Left lung (tissue), 10 donors: ENCODE measurements around the gene PTPN5. TPM values are rescaled to one million over a fixed set of nuclear protein-coding genes. Genes with fewer than 3 reads are reported as not detected.

Source experiments
- ATAC-seq: fragments of 200-7000 bp; cut with Tn5 transposase; one replicate; pipeline ENCODE4 v1.9.1; 2020; ENCODE audit warnings: moderate library complexity
- DNase-seq, 4 donors: peaks; one replicate each; pipeline ENCODE4 v3.0.0-alpha.2; 2013 to 2020
- H3K27ac ChIP-seq, 2 donors: fragments of 200-600 bp; sonication (generic) in 1 of 2; one replicate each; pipeline versions ENCODE4 v1.5.0 to v1.8.0; 2020 to 2021
- H3K27me3 ChIP-seq, 2 donors: fragments of 200-600 bp; sonication (generic) in 1 of 2; one replicate each; pipeline versions ENCODE4 v1.5.0 to v1.8.0; 2020 to 2021
- H3K36me3 ChIP-seq, 2 donors: fragments of 200-600 bp; sonication (generic) in 1 of 2; one replicate each; pipeline versions ENCODE4 v1.5.0 to v1.8.0; 2020 to 2021
- H3K4me1 ChIP-seq, 2 donors: fragments of 200-600 bp; one replicate each; pipeline ENCODE4 v1.8.0; 2021
- H3K4me3 ChIP-seq, 2 donors: fragments of 200-600 bp; sonication (generic) in 1 of 2; one replicate each; pipeline versions ENCODE4 v1.5.0 to v1.8.0; 2020 to 2021; ENCODE audit warnings: mild to moderate bottlenecking in 1 of 2
- H3K9me3 ChIP-seq, 2 donors: fragments of 200-600 bp; sonication (generic) in 1 of 2; one replicate each; pipeline versions ENCODE4 v1.5.0 to v1.8.0; 2020 to 2021
- CTCF ChIP-seq, 2 donors: fragments of 200-600 bp; sonication (generic) in 1 of 2; IDR thresholded peaks; one replicate each; pipeline versions ENCODE4 v1.5.0 to v1.8.0; 2021; ENCODE audit warnings: antibody characterized with exemption in 2 of 2
- intact Hi-C, 2 donors: fragments of 100-400 bp; cut with DNase I; formaldehyde crosslinking; loops; one replicate each; pipeline versions ENCODE4 v1.11.2 to v1.14.2; 2022
- polyA plus RNA-seq, 6 donors: library from polyadenylated mRNA; unstranded; fragments of 120-200 nt; gene quantifications; one replicate each; pipeline ENCODE4 v1.2.1, GENCODE V29; 2013; ENCODE audit not compliant: insufficient read length in 6 of 6
- total RNA-seq, 2 donors: library from RNA; stranded (reverse); fragmentation: NEBNext Ultra II Directional; extraction: Animal tissue kit (Norgen Biotek cat#: 25700); gene quantifications; one replicate each; pipeline ENCODE4 v1.2.1, GENCODE V29; 2021
- donor health status: DM: no; HTN: yes; CAD: no.
- donor health status: DM: no; HTN: no; CAD: no.

The PTPN5 gene
- total and polyA plus RNA-seq, 8 donors: 0.13 to 1.4 (median 0.83) TPM; not detected in 1

DNA sequence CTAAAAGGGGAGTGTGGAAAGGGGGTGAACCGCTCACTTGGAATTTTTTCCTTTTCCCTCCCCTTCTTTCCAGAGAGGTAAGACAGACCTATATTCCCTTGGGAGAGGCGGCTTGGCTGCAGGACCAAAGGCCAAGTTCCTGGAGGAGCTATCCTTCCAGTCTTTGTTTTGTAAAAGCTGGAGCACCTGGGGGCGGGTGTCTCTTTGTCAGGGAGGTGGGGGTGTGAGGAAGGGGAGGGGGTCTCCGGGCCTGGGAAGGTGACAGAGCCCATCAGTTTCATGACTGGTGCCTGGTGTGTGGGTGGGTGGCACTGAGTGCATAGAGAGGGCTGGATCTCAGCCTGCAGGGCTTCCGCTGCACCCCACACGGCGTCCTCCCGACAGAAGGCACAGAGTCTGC lies 18.5 kb downstream of the PTPN5 start:
- TF ChIP-seq CTCF (IDR thresholded peaks at IDR 0.05): no peak
- ATAC-seq (no peak), DNase-seq (no peak)
- no peaks in the 10 kb centered on the region for H3K4me1 ChIP-seq
- H3K4me3 ChIP-seq: no peak overlapping the region
- no peak overlapping the region for H3K27ac ChIP-seq
- intact Hi-C loops: no loop called here
- H3K27me3 ChIP-seq: peaks cover 0 to 13% of the 10 kb centered on the region in 2 donors
- no peaks in the 10 kb centered on the region for H3K36me3 ChIP-seq
- H3K9me3 ChIP-seq: no peaks in the 10 kb centered on the region

DNA sequence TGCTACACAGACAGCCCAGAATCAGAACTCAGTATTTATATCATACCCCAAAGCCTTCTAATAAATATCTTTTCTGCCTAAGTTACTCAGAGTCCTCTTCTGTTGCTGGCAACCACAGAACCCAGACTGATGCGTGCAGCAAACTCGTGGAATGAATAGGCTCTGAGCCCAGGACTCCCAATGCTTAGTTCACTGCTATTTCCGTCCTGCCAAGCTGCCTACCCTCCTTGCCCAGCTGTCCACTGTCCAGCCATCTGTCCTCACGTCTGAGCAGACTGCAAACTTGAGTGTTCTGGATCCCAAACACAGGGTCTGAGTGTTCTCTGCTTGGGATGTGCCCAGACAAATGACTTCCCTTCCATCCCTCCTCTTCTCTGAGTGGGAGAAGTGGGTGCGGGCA lies 19.4 kb downstream of the PTPN5 start:
- Histone ChIP-seq H3K36me3 (no peaks in the 10 kb centered on the region), H3K4me3 (no peak overlapping the region), H3K27me3 (peaks cover 0 to 13% of the 10 kb centered on the region in 2 donors), H3K27ac (no peak overlapping the region), H3K4me1 (no peaks in the 10 kb centered on the region), H3K9me3 (no peaks in the 10 kb centered on the region)
- DNase-seq (no peak), ATAC-seq (no peak)
- intact Hi-C loops: no loop called here
- TF ChIP-seq CTCF (IDR thresholded peaks at IDR 0.05): no peak

DNA sequence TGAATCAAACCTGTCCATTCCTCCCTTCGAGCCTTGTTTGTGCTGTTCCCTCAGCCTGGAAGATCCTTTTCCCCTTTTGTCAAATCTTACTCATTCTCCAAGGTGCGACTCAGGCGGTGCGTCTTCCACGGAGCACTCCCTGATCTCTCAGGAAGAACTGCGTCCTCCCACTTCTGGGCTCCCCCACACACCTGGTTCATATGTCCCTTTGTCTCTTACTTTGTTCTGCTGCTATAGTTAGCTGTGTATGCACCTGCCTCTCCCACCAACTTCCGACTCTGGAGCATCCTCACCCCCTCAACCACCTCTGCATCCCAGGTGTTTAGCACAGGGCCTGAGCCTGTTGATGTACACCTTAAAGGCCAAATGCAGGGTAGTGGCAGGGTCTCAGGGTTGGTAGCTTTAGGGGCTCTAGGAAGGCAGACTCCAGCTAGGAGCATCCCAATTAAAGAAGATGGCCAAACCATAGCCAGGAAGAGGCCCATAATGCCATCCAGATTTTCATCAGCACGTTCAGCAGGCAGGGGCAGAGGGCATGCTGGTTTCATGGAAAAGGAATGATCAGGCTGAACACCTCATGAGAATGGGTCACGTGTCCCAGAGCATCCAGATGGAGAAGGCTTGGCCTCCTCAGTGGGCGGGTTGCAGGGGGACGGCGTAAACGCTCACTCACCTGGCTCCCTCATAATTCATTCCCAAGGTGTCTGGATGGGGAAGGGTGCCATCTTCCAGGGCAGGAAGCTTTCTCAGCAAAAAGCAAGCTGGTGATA lies 20.1 kb downstream of the PTPN5 start:
- DNase-seq: no peak
- intact Hi-C loops: no loop called here
- ATAC-seq: no peak
- no peak overlapping the region for H3K4me3 ChIP-seq
- no peaks in the 10 kb centered on the region for H3K4me1 ChIP-seq
- H3K27me3 ChIP-seq: peaks cover 0 to 13% of the 10 kb centered on the region in 2 donors
- H3K27ac ChIP-seq: no peak overlapping the region
- no peaks in the 10 kb centered on the region for H3K9me3 ChIP-seq
- TF ChIP-seq CTCF (IDR thresholded peaks at IDR 0.05): no peak
- no peaks in the 10 kb centered on the region for H3K36me3 ChIP-seq

DNA sequence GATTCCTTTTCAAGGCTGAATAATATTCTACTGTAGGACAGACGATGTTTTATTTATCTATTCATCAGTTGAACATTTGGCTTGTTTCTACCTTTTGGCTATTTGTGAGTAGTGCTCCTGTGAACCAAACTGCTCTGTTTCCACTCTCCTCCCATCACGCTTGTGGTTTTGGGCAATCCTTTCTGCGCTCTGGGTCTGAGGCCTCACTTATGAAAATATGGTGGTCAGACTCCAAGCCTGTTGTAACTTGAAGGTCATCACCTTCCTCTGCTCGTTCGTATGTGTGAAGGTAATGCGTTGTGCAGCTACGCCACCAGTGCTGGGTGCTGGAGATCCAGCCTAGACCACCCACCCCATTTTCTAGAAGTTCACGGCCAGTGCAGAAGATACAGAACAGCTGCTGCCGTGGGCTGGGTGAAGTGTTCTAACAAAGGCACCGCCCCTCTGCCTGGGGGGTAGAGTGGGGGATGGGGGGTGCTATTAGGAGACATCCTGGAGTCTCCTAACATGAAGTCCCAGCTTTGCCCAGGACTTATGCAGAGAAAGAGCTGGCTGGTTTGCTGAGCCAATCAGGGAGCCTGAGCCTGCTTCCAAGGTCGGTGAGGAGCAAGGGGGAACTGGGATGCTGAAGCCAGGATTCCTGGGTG lies 21.0 kb downstream of the PTPN5 start:
- DNase-seq (no peak), ATAC-seq (no peak)
- Histone ChIP-seq H3K4me1 (no peaks in the 10 kb centered on the region), H3K27me3 (peaks cover 0 to 17% of the 10 kb centered on the region in 2 donors), H3K27ac (no peak overlapping the region), H3K9me3 (no peaks in the 10 kb centered on the region), H3K36me3 (no peaks in the 10 kb centered on the region), H3K4me3 (no peak overlapping the region)
- intact Hi-C loops: no loop called here
- no peak for TF ChIP-seq CTCF (IDR thresholded peaks at IDR 0.05)

GRCh38 chr11:18769802-18770456 lies 21.7 kb downstream of the PTPN5 start:
- no peak for TF ChIP-seq CTCF (IDR thresholded peaks at IDR 0.05)
- Histone ChIP-seq H3K4me1 (no peaks in the 10 kb centered on the region), H3K9me3 (no peaks in the 10 kb centered on the region), H3K27ac (no peak overlapping the region), H3K27me3 (peaks cover 0 to 22% of the 10 kb centered on the region in 2 donors), H3K36me3 (no peaks in the 10 kb centered on the region), H3K4me3 (no peak overlapping the region)
- intact Hi-C loops: no loop called here
- no peak for DNase-seq
- no peak for ATAC-seq
